Stimulated activated memory B cell treated with anti-CD40 and anti-IgM and Interleukin-4, amounts not matched to agents 10 μg/mL and 1 μg/mL and 100 μg/mL, for 72 hours (primary cell): ENCODE measurements around the gene REV3L.

Source experiments
- ATAC-seq: fragments of 150-1000 bp; cut with Tn5 transposase; 2 replicates; pipeline ENCODE4 v1.10.0; 2021
- H3K27ac Mint-ChIP-seq: one replicate; pipeline ENCODE4 v1.8.0; 2022; ENCODE audit warnings: mild to moderate bottlenecking, mixed read lengths
- H3K27me3 Mint-ChIP-seq: one replicate; pipeline ENCODE4 v1.8.0; 2022; ENCODE audit warnings: mixed read lengths
- H3K36me3 Mint-ChIP-seq: one replicate; pipeline ENCODE4 v1.8.0; 2022; ENCODE audit warnings: mixed read lengths
- H3K4me1 Mint-ChIP-seq: one replicate; pipeline ENCODE4 v1.8.0; 2022; ENCODE audit warnings: mixed read lengths
- H3K4me3 Mint-ChIP-seq: one replicate; pipeline ENCODE4 v1.8.0; 2022; ENCODE audit warnings: mild to moderate bottlenecking, moderate library complexity, mixed read lengths
- H3K9me3 Mint-ChIP-seq: one replicate; pipeline ENCODE4 v1.8.0; 2022; ENCODE audit warnings: mixed read lengths

REV3L gene

GRCh38 chr6:111250791-111251354 lies 232.1 kb downstream of the REV3L start:
- Mint-ChIP-seq H3K4me3 (no peak overlapping the region), H3K36me3 (no peaks in the 10 kb centered on the region), H3K4me1 (no peaks in the 10 kb centered on the region), H3K27me3 (peaks cover 17% of the 10 kb centered on the region), H3K9me3 (no peaks in the 10 kb centered on the region), H3K27ac (no peak overlapping the region)
- peak; percentile 78 for ATAC-seq
